Activated T-cell treated with anti-CD3 and anti-CD28 coated beads for 4 hours (primary cell): ENCODE data around the gene FSTL4.
"Not testable (repeated sequence)": the region's sequence is repeated elsewhere in the genome, so short reads cannot be mapped to it uniquely, and the experiment has no call there.

Experiments used
- DNase-seq: peaks from one replicate; pipeline ENCODE4 v3.0.0-alpha.2; 2020

FSTL4 gene

GRCh38 chr5:133398646-133399101 lies 213.7 kb downstream of the FSTL4 start:
- DNase-seq: no peak

DNA sequence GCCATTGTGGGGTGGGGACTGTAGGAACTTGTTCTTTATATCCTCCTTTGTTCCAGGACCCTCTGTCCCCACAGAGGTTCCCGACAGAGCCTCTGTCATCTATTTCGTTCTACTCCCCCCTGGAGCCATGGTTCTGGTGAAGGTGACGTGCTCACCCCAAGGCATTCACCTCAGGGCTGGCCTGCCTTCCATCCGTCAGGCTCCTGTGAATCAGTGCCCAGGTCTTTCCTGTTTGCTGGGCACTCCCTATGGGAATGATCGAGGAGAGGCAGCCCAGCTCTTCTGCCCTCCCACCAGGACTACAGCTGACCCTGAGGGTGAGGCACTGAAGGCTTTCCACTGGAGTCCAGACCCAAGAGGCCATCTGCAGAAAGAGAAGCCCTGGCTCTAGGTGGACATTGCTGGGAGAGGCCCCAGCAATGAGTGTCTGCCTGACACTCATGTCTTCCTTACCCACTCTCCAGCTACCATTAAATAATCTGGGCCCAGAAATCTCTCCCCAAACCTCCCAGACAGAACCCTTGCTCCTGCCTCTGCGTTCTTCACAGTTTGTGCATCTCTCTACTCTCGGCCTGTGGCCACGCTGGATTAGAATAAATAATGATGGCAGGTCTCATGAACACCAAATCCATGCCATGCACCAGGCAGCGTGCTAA lies 214.2 kb downstream of the FSTL4 start:
- no peak for DNase-seq

DNA sequence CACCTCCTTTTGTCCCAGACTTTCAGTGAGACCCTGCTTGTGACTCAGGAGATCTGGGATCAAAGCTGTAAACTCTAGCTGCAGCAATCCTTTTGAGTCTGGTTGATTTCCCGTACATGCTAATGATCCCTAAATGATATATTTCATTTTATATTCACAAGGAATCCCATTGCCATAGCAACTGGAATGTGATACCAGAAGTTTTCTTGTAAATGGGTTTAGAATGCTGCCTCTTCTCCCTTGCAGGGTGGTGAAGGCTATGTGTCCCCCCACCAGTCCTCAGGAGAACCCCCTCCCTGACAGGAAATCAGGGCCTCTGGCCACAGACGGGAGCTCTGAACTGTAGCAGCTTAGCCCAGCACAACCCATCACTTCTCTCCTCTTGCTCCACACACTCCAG lies 215.0 kb downstream of the FSTL4 start:
- DNase-seq: no peak

GRCh38 chr5:133396814-133397213 lies 215.5 kb downstream of the FSTL4 start:
- no peak for DNase-seq

- no peak for DNase-seq
Observed at GRCh38 chr5:133396187-133396741, 216.1 kb downstream of the FSTL4 start.

DNA sequence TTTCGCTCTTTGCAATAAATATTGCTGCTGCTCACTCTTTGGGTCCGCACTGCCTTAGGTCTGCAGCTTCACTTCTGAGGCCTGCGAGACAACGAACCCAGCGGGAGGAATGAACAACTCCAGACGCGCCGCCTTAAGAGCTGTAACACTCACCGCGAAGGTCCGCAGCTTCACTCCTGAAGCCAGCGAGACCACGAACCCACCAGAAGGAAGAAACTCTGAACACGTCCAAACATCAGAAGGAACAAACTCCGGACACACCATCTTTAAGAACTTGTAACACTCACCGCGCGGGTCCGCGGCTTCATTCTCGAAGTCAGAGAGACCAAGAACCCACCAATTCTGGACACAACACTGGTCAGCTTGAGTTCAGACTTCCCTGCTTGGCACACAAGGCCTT lies 217.1 kb downstream of the FSTL4 start:
- not testable (repeated sequence) for DNase-seq

GRCh38 chr5:133394477-133394817 lies 217.9 kb downstream of the FSTL4 start:
- not testable (repeated sequence) for DNase-seq

GRCh38 chr5:133393776-133394476 lies 218.4 kb downstream of the FSTL4 start:
- no peak for DNase-seq

DNA sequence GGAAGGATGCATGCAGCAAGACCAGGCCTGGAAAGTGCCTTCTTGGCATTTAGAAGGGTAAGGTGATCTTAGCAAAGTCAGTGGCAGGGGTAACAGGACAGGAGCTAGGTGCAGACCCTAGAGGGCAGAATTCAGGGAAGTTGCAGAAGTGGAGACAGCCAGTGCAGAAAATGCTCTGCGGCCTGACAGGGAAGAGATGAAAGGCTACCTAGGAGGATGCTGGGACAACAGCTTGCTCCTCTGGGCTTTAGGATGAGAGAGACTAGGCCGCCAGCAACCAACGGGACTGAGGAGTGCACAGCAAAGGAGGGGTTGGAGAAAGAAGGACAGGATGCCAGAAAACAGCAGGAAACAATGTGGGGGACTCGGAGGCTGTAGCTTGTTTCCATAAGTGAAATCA lies 219.9 kb downstream of the FSTL4 start:
- DNase-seq: no peak

GRCh38 chr5:133391354-133392136 lies 220.8 kb downstream of the FSTL4 start:
- DNase-seq: no peak

DNA sequence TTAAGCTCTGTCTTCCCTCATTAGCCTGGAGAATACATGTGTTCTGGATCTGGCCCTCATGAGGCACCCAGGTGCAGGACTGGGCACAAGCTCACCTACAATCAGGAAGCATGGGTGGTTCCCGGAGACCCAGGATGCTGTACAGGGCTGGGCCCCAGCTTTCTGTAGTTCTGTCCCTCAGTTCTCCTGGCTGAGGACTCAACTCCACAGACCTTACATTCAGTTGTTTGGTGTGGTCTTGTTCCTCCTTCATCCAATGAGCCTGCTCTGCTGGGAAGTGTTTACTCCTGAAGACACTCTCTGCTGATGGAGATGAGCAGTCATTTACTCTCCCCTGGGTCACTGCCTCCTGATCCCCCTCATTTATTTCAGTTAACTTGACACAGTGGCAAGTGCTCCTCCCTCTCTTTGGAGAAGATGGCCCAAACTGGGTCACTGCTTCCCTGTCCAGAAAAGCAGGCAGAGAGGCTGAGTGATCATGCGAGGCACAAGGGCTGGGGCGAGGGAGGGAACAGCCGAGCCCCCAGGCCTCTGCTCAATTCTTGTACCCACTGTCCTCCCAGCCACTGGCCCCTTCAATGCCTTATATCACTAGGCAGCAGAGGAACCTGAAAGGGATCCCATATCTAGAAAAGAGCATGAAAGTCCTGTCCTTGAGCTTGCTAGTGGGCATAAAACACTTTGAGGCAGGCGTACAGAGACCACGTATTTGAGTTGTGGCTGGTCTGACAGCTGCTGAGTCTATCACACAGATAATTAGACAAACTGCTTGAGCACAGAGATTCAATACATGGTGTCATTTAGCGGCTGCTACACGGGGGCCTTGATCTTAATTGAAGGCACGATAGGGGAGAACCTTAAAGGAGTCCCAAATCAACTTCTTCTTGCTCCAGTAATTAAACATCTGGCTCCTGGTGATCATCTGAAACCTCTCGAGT lies 221.7 kb downstream of the FSTL4 start:
- DNase-seq: no peak

GRCh38 chr5:133389066-133389590 lies 223.2 kb downstream of the FSTL4 start:
- no peak for DNase-seq

- DNase-seq: no peak
Observed at GRCh38 chr5:133387621-133388020, 224.7 kb downstream of the FSTL4 start.

DNA sequence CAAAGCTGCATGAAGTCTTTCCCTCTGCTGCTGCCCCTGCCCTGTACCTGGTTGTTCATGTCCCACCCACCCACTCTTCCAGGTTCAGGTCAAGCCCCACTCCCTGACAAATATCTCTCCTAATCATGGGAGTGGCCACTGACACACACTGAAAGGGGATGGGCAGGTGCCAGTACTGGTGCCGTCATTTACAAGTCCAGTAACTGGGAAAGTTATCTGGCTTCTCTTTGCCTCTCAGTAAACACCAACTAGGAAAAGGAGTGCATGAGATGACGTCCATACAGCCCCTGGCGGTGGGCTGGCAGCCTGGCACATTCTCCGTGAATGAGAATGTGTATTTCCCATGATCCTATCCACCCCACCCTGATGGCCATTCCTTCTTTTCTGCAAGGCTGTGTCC lies 225.2 kb downstream of the FSTL4 start:
- DNase-seq: no peak

DNA sequence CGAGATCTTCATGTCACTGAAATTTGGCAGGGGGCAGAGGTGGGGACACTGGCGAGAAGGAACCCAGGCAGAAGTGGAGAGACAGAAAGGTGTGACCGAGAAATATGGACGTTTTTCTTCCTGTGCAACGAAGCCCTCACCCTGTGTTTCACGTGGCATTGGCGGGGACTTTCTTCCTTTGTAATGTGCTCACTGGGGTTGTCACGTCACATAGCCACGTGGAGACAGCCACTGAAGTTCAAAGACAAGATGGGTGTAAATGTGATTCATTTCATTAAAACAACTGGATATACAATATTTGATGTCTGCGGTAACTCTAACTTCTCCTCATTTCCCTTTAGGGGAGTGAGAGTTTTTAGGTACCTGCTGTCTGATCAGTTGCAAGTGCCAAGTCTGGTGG lies 225.7 kb downstream of the FSTL4 start:
- DNase-seq: no peak

DNA sequence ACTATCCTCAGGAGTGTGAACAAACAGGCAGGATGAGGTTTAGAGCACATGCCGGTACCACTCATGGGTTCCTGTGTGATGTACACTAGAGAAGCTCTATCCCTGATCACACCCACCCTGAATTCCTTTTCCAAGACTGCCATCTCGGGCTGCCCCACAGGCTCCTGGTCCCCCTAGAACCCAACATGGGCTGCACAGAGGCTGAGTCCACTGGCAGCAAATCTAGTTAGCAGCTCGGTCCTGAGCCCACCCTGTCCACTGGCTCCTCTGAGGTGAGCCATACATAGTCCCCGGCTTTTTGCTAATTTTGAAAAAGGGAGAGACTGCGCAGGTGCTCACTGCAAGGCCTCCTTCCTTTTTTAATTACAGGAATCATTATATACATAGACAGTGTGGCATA lies 227.0 kb downstream of the FSTL4 start:
- no peak for DNase-seq

GRCh38 chr5:133384903-133385302 lies 227.4 kb downstream of the FSTL4 start:
- no peak for DNase-seq

DNA sequence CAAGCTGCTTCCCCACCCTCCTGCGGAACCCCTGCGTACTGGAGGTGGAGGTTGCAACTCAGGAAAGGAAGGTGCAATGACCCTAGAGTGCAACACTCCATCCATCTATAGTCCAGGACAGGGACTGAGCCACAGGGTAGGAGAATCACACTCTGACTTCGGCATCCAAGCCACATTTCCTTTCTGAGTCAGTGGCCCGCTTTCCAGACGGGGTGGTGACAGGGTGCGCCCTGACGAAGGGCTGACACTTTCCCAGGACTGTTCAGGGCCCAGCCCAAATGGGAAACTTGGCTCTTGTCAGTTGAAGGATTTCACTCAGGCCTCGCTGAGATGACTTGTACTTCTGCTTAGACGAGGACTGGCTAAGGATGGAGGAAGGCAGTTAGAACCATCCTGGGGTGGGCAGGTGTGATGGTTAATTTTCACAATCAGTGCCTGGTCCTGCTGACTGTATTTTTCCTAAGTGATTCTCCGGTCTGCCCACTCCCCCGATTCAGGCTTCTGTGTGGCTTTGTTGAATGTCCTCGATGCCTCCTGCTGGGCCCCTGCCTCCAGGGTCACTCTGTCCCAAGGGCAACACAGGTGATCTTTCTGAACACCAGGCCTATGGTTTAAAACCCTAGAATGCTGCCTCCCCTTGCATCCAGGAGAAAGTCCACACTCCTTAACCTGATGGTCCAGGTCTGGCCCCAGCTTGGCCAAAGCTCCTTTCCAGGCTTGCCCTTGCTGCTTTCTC lies 228.1 kb downstream of the FSTL4 start:
- DNase-seq: no peak

- no peak for DNase-seq
Observed at GRCh38 chr5:133383580-133383939, 228.8 kb downstream of the FSTL4 start.

DNA sequence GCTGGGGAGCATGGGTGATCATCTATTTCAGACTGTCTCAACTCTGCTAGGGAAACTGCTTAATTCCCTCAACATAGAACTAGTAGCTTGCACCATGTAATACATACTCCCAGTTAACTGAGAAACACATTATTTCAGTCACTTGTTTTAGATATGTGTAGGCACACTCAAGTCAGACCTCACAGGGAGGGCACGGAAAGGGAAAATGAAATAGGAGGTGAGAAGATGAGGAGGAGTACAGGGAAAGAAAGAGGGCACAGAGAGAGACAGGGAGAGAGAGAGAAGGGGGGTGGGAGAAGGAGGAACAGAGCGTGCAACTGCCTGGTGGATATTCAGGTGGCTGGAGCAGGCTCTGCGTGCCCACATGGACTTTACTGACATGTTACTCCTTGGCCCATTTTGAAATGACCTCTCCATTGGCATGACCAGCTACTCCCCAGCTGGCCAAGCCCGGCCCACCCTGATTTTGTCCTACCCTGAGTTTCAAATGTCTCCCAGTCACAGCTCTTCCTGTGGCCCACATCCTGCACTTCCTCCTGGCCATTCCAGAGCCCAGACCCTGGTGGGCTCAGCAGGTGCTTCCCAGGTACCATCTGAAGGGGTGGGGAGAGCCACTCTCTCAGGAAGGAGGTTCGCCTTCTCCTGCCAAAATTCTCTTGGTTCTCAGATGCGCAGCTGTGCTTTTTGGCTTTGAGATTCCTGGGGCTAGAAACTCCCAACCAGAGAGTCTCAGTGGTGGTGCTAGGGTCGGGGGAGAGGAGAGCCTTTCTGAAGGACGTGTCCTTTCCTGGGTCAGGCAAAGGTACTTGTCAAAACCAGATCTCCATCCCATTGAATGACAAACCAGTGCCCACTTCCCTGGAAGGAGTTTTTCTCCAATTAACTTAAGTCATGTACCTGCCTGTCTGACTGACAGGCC lies 229.4 kb downstream of the FSTL4 start:
- DNase-seq: no peak
